GM12801 (cell line): Measurements from ENCODE around the gene MYO1B.

Experiments
- TF ChIP-seq, protein P1 (sequence below): IDR thresholded peaks from one replicate; pipeline ENCODE4 v1.5.1; 2011; ENCODE audit warnings: control low read depth; ENCODE audit not compliant: insufficient read length; ENCODE audit errors: extremely low read depth

The MYO1B gene

DNA sequence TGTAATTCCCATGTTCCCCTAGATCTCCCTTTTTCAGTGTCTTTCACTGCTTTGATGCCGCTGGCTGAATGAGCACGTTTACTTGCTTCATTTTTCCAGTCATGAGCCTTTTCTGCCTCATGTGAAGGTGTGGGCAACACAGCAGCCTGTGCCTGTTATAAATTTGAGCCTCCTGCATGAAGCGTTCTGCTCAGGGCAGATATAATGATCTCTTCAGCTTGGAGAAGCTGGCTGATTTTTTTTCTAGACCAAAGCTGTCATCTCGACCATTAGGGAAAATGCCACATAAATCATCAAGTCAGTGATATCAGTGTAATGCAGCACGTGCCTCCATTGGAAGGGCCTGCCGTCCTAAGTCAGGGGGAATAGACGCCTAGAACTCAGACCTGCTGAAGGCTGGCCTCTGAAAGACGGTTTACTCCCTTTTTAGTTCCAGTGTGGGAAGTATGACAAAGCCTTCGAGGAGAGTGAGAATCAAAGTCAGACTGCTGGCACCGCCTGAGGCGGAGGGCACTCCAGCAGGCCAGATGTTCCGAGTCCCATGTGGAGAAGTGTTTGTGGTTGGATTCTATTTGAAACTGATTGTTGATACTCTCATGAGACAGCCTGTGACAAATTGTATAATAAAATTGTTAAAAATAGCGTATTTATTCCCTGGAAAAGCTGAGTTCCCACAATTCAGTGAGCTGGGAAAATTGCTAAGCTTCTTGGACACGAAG, 196.5 kb downstream of the MYO1B start:
- TF ChIP-seq, protein P1, sequence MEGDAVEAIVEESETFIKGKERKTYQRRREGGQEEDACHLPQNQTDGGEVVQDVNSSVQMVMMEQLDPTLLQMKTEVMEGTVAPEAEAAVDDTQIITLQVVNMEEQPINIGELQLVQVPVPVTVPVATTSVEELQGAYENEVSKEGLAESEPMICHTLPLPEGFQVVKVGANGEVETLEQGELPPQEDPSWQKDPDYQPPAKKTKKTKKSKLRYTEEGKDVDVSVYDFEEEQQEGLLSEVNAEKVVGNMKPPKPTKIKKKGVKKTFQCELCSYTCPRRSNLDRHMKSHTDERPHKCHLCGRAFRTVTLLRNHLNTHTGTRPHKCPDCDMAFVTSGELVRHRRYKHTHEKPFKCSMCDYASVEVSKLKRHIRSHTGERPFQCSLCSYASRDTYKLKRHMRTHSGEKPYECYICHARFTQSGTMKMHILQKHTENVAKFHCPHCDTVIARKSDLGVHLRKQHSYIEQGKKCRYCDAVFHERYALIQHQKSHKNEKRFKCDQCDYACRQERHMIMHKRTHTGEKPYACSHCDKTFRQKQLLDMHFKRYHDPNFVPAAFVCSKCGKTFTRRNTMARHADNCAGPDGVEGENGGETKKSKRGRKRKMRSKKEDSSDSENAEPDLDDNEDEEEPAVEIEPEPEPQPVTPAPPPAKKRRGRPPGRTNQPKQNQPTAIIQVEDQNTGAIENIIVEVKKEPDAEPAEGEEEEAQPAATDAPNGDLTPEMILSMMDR: no peak

DNA sequence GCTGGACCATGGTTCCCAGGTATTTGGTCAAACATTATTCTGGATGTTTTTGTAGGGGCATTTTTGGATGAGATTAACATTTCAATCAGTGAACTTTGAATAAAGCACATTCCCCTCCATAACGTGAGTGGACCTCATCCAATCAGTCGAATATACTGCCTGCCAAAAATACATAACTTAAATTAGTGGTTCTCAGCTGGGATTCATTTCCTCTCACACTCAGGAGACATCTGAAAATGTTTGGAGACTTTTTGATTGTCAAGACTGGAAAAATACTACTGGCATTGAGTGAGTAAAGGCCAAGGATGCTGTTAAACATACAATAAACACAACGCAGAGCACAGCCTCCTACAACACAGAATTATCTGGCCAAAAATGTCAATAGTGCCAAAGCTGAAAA, 198.2 kb downstream of the MYO1B start:
- TF ChIP-seq, protein P1: no peak

DNA sequence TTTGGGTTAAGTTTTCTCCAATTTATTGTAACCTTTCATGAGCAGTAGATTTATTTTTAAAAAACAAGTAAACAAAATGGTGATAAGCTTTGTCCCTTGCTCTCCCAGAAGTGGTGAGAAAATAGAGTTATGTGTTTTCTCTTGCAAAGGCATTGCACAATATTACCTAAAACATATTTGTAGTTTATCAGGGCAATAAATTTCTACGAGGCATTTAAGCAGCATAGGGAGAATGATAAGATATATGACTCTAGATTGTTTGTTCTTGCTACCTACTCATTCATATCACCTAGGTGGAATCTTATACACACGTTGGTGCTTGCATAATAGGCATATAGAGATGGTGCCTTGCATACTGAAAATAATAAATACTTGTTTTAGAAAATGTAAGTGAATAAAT, 201.7 kb downstream of the MYO1B start:
- TF ChIP-seq, protein P1: no peak

DNA sequence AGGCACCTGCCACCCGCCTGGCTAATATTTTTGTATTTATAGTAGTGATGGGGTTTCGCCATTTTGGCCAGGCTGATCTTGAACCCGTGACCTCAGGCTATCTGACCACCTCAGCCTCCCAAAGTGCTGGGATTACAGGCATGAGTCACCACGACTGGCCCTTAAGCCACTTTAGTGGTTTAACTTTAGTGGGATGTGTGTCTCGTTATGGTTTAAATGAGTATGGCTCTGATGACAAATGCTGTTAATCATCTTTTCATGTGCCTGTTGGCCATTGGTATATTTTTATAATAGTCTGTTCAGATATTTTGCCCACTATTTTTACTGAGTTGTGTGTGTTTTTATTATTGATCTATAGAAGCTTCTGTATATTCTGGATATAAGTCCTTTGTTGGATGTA, 205.9 kb downstream of the MYO1B start:
- TF ChIP-seq, protein P1: no peak

DNA sequence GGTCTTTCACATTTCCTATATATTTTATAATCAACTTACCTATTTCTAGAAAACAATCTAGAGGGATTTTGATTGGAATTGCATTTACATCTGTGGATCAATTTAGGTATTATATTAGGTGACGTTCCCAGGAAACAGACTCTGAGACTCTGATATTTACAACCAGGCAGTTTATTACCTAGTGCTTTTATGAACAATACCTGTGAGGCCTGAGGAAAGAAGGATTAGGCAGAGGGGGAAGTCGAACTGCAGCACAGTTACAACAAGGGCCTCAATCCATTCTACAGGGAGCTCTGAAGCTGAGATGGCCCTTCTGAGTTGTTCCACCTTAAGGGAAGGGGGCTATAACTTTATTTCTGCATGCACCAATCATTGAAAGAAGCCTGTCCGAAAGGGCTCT, 206.9 kb downstream of the MYO1B start:
- TF ChIP-seq, protein P1: no peak

DNA sequence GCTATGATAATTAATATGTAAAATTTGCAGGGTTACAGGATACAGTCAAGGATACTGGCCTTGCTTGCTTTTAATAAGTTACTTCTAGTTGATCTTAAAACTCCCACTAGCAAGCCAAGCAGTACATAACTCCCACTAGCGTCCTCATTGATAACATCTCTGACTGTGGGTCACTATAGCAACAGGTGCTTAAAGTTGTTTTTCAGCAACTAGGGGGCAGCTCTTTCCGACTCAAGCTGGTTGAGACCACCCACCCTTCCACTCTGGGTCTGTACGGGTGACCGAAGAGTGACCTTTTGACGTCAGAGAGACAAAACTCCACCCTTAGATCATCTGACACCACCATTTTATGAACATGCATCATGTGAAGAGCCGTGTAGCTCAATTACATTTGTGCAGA, 208.6 kb downstream of the MYO1B start:
- TF ChIP-seq, protein P1: no peak

DNA sequence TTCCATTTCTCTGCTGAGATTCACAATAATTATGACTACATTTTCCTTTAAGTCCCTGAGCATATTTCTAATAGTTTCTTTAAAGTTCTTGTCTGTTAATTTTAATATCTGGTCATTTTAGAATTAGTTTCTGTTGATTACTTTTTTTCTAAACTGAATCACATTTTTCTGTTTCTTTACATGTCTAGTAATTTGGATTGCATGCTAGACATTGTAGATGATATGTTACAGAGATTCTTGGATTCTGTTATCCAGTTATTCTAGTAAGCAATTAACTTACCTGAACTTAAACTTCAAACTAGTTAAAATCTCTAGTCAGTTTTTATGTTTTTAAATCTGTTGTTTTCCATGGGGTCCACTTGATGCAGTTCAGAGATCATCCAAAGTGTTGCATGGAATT, 214.0 kb downstream of the MYO1B start:
- TF ChIP-seq, protein P1: no peak
